Stimulated activated CD8-positive, alpha-beta memory T cell treated with anti-CD3 and anti-CD28 coated beads, Interleukin-7, amount 100 ng/mL, for 48 hours (primary cell): Measurements from ENCODE around the gene PXN.

Experiments used
- DNase-seq, 2 donors: peaks; one replicate each; pipeline ENCODE4 v3.0.0-alpha.2; 2020; ENCODE audit warnings: low read depth in 1 of 2; ENCODE audit errors: extremely low read depth in 1 of 2

PXN gene

GRCh38 chr12:120181991-120182631 is 83.4 kb downstream of the PXN start:
- no peak for DNase-seq

- DNase-seq = no peak
Observed at GRCh38 chr12:120180975-120181374, 84.6 kb downstream of the PXN start.

- DNase-seq = no peak
Observed at GRCh38 chr12:120175537-120175936, 90.0 kb downstream of the PXN start.

- DNase-seq = no peak
Observed at GRCh38 chr12:120175062-120175461, 90.5 kb downstream of the PXN start.

- no peak for DNase-seq
Observed at GRCh38 chr12:120172053-120172452, 93.5 kb downstream of the PXN start.

GRCh38 chr12:120170631-120171030 is 94.9 kb downstream of the PXN start:
- no peak for DNase-seq

GRCh38 chr12:120169946-120170345 is 95.6 kb downstream of the PXN start:
- no peak for DNase-seq

GRCh38 chr12:120168337-120168736 is 97.2 kb downstream of the PXN start:
- DNase-seq = no peak

GRCh38 chr12:120167529-120168095 is 97.9 kb downstream of the PXN start:
- no peak for DNase-seq

- no peak for DNase-seq
Observed at GRCh38 chr12:120164293-120164692, 101.2 kb downstream of the PXN start.

GRCh38 chr12:120162763-120163162 is 102.8 kb downstream of the PXN start:
- DNase-seq = no peak

GRCh38 chr12:120161852-120162251 is 103.7 kb downstream of the PXN start:
- DNase-seq = no peak
